Ovary (tissue), 3 donors: Measurements from ENCODE around the gene GTF3C1.

ENCODE experiments used
- CTCF ChIP-seq, 3 donors: fragments of 450-650 bp in 2 of 3; fragments of 200-600 bp in 1 of 3; IDR thresholded peaks; one replicate each; pipeline versions ENCODE4 v1.5.1 to v1.8.0; 2016 to 2022; ENCODE audit warnings: antibody characterized with exemption in 3 of 3, mild to moderate bottlenecking in 1 of 3
- EP300 ChIP-seq: sonication (generic); formaldehyde crosslinking; IDR thresholded peaks from one replicate; pipeline ENCODE4 v1.6.1; 2017; ENCODE audit warnings: antibody characterized with exemption
- POLR2A ChIP-seq: fragments of 450-650 bp; IDR thresholded peaks from one replicate; pipeline ENCODE4 v1.6.1; 2017; ENCODE audit warnings: antibody characterized with exemption, mild to moderate bottlenecking, moderate library complexity
- donor health status: DM: no; HTN: no; CAD: no.

DNA sequence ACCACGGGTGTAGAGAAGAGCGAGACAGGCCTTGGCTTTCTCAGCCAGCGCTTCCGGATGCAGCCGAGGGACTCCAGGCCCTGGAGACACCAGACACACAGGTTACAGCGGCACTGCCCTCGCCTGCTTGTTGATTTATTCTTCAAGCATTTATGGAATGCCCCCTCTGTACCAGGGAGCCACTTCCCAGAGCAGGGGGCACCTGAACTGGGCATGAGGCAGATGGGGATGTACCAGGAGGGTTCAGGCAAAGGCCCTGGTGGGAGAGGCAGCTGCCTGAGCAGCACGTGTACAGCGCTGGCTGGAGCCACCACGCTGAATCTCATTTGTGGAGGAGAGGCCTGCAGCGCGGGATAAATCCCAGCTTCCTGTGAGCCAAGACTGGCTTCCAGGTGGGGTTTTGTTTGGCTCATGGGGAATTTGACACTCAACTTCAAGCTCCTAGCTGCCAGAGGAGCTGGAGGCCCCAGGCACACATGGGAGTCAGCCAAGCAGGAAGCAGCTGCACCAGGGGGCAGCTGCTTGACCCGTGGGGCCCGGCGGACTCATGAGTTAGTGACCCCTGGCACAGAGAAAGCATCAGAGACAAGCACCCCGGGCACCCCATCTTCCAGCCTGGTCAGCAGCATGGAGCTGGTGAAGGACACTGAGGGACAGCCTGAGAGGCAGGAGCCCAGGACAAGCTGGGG, 88.1 kb downstream of the GTF3C1 start:
- TF ChIP-seq CTCF (IDR thresholded peaks at IDR 0.05) (no peak), POLR2A (no peak), EP300 (no peak)
